Measurements from ENCODE around the gene NECTIN2.

- TF ChIP-seq POLR2A (IDR thresholded peaks at IDR 0.05; ENCODE audit: low read depth, low read length) (no peak), POLR2AphosphoS5 (IDR thresholded peaks at IDR 0.05; ENCODE audit: low read depth, low read length) (no peak), TAF1 (IDR thresholded peaks at IDR 0.05; ENCODE audit: borderline replicate concordance, low read depth, low read length) (no peak)
Observed at GRCh38 chr19:44907613-44908012, 61.5 kb downstream of the NECTIN2 start.
